Head of caudate nucleus (tissue), 42 donors: ENCODE data around the gene CDC34.

Experiments used
- DNase-seq, 42 donors: peaks; one replicate each; pipeline versions ENCODE4 v3.0.0 to v3.0.0-alpha.2; 2020 to 2021; ENCODE audit warnings: mixed read lengths in 7 of 42
- intact Hi-C: fragments of 100-400 bp; cut with DNase I; formaldehyde crosslinking; loops from one replicate; pipeline ENCODE4 v1.15.0; 2022

The CDC34 gene

GRCh38 chr19:495402-496111 is 36.0 kb upstream of the CDC34 start:
- intact Hi-C loops: no loop called here
- DNase-seq: peak in 8 of 42 donors; percentile 23 to 62 (median 40)

GRCh38 chr19:496112-496665 is 35.4 kb upstream of the CDC34 start, which contains the start of gene MADCAM1:
MADCAM1 (plus strand) TSS chr19:496486; CDS start chr19:496500, 14 bp downstream.
- intact Hi-C loops: no loop called here
- DNase-seq: no peak

GRCh38 chr19:496986-497385 is 34.6 kb upstream of the CDC34 start:
- intact Hi-C loops: no loop called here

GRCh38 chr19:497491-497868 is 34.1 kb upstream of the CDC34 start:
- DNase-seq: no peak
- intact Hi-C loops: no loop called here

More at GRCh38 chr19:496986-497385, 34.6 kb upstream of the CDC34 start:
- DNase-seq: no peak

- intact Hi-C loops: no loop called here
These were observed 33.6 kb upstream of the CDC34 start for GRCh38 chr19:497869-498510.

GRCh38 chr19:498511-498891 is 33.1 kb upstream of the CDC34 start:
- intact Hi-C loops: no loop called here
- no peak for DNase-seq

More at GRCh38 chr19:497869-498510, 33.6 kb upstream of the CDC34 start:
- no peak for DNase-seq

GRCh38 chr19:498977-499623 is 32.5 kb upstream of the CDC34 start:
- intact Hi-C loops: no loop called here
- no peak for DNase-seq

GRCh38 chr19:501646-502045 is 29.9 kb upstream of the CDC34 start:
- intact Hi-C loops: no loop called here
- DNase-seq: no peak

GRCh38 chr19:504616-505015 is 26.9 kb upstream of the CDC34 start:
- no peak for DNase-seq
- intact Hi-C loops: no loop called here

- peak; percentile 94 to 100 (median 99) for DNase-seq
- intact Hi-C loops: loop anchor here (2.0 kb wide), 1 partner anchor 18 kb away; no protein-coding TSS in a partner anchor
These were observed 24.9 kb upstream of the CDC34 start for GRCh38 chr19:506404-507285.

- peak in 41 of 42 donors; percentile 63 to 100 (median 88) for DNase-seq
- intact Hi-C loops: loop anchor here (2.0 kb wide), 1 partner anchor 19 kb away; no protein-coding TSS in a partner anchor
These were observed 24.0 kb upstream of the CDC34 start, which contains the start of gene TPGS1 for GRCh38 chr19:507286-508203. TPGS1 (plus strand) TSS chr19:507497; CDS start chr19:507507, 10 bp downstream.

GRCh38 chr19:508204-509150 is 23.1 kb upstream of the CDC34 start:
- peak in 1 of 42 donors; percentile 34 for DNase-seq
- intact Hi-C loops: no loop called here

GRCh38 chr19:510606-511100 is 20.9 kb upstream of the CDC34 start:
- peak; percentile 51 to 88 (median 77) for DNase-seq
- intact Hi-C loops: loop anchor here (2.0 kb wide), 1 partner anchor 20 kb away; the partner anchor contains the start of gene CDC34

GRCh38 chr19:511101-511851 is 20.3 kb upstream of the CDC34 start:
- intact Hi-C loops: loop anchor here (2.0 kb wide), 1 partner anchor 20 kb away; the partner anchor contains the start of gene CDC34
- DNase-seq: peak in 38 of 42 donors; percentile 33 to 87 (median 57)
